Measurements from ENCODE around the gene NTN4. TPM values are rescaled to one million over a fixed set of nuclear protein-coding genes. Genes with fewer than 3 reads are reported as not detected.

Gene NTN4
- total and polyA plus RNA-seq, 9 donors, result 16.0 to 101 (median 54.2) TPM

DNA sequence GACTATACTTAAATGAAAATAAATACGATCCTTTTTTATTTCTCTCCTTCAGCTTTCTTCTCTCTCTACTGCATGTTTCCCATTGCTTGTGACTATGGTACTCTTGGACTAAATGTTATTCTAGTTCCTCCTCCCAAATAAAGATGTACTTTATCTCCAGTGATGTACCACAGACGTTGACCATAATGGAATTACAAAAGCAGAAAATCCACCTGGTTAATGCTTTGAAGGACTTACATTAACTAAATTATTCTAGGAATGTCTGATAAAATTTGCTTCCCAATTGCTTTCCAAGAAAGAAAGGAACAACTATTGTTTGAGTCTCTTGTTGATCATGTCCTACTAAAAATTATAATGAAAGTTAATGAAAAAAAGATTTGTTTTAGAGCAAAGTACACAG, 71.8 kb downstream of the NTN4 start:
- no peaks in the 10 kb centered on the region for H3K4me1 ChIP-seq (ENCODE audit: insufficient read depth)
- no peak for TF ChIP-seq EP300 (IDR thresholded peaks at IDR 0.05)
- TF ChIP-seq, protein P1, sequence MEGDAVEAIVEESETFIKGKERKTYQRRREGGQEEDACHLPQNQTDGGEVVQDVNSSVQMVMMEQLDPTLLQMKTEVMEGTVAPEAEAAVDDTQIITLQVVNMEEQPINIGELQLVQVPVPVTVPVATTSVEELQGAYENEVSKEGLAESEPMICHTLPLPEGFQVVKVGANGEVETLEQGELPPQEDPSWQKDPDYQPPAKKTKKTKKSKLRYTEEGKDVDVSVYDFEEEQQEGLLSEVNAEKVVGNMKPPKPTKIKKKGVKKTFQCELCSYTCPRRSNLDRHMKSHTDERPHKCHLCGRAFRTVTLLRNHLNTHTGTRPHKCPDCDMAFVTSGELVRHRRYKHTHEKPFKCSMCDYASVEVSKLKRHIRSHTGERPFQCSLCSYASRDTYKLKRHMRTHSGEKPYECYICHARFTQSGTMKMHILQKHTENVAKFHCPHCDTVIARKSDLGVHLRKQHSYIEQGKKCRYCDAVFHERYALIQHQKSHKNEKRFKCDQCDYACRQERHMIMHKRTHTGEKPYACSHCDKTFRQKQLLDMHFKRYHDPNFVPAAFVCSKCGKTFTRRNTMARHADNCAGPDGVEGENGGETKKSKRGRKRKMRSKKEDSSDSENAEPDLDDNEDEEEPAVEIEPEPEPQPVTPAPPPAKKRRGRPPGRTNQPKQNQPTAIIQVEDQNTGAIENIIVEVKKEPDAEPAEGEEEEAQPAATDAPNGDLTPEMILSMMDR (IDR thresholded peaks at IDR 0.05), result no peak
- no peak for TF ChIP-seq POLR2A (IDR thresholded peaks at IDR 0.05)
- 53 to 62% (median 53%) methylated on average over 2 of the region's 2 CpGs for WGBS, 3 donors
- intact Hi-C loops (cut with DNase I), result no loop called here
- no peak overlapping the region for H3K27ac ChIP-seq
- H3K27me3 ChIP-seq, result no peaks in the 10 kb centered on the region
- no peak for DNase-seq
- H3K36me3 ChIP-seq, result no peaks in the 10 kb centered on the region
- H3K9me3 ChIP-seq, result no peaks in the 10 kb centered on the region
- H3K4me3 ChIP-seq, result no peak overlapping the region

DNA sequence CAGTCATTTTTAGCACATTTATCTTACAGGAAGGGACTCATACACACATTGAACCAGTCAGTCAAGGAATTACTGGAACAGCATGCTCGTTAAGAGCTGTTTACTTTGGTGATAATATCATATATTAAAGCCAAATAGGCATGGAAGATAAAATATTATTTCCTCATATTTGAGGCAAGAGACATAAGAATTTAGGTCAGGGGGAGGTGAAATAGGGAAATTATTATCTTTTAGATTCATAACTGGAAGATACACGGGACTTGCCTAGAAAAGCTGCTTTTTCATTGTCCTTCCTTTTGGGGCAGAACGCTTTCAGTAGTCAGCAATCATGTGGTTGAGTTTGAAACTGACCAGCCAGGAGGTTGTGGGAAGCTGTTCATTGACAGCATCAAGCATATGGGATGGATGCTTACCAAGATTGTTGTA, 72.5 kb downstream of the NTN4 start:
- intact Hi-C loops (cut with DNase I), result no loop called here
- Histone ChIP-seq H3K36me3 (no peaks in the 10 kb centered on the region), H3K27ac (no peak overlapping the region), H3K4me1 (ENCODE audit: insufficient read depth) (no peaks in the 10 kb centered on the region), H3K27me3 (no peaks in the 10 kb centered on the region), H3K9me3 (no peaks in the 10 kb centered on the region), H3K4me3 (no peak overlapping the region)
- TF ChIP-seq EP300 (IDR thresholded peaks at IDR 0.05) (no peak), POLR2A (IDR thresholded peaks at IDR 0.05) (no peak)
- TF ChIP-seq, protein P1 (IDR thresholded peaks at IDR 0.05), result no peak
- WGBS, 3 donors, result 76 to 85% (median 83%) methylated on average over 3 of the region's 3 CpGs
- DNase-seq, result no peak

DNA sequence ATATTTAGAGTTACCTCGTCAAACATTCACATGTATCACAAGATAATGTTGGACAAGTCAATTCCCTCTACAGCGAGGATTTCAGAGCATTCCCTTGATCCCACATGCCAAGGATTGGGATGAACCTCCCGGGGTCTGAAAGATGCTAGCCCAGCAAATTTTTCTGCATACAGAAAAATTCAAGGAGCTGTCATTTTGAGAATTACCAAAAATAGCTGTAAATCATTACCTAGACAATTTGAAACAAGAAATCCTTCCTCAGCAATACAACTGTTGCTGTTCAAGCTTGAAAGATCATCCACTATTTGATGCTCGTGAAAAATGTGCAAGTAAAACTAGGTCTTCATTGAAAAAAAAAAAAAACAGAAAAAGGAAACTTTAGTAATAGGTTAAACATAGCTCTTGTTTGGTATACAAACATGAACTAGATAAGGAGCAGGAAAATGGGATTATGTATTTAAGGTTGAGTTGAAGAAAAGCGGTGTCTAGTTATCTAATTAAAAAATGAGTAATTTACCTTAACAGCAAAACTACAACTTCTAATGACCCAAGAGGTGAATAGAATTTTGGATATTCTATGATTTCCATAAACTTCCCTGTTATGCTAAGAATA, 73.1 kb downstream of the NTN4 start:
- Histone ChIP-seq H3K36me3 (no peaks in the 10 kb centered on the region), H3K4me1 (ENCODE audit: insufficient read depth) (no peaks in the 10 kb centered on the region), H3K9me3 (no peaks in the 10 kb centered on the region), H3K4me3 (no peak overlapping the region), H3K27ac (no peak overlapping the region), H3K27me3 (no peaks in the 10 kb centered on the region)
- TF ChIP-seq, protein P1 (IDR thresholded peaks at IDR 0.05), result no peak
- no peak for TF ChIP-seq EP300 (IDR thresholded peaks at IDR 0.05)
- TF ChIP-seq POLR2A (IDR thresholded peaks at IDR 0.05), result no peak
- DNase-seq, result no peak
- intact Hi-C loops (cut with DNase I), result no loop called here
- WGBS, 3 donors, result 85 to 90% (median 85%) methylated on average over 5 of the region's 5 CpGs

DNA sequence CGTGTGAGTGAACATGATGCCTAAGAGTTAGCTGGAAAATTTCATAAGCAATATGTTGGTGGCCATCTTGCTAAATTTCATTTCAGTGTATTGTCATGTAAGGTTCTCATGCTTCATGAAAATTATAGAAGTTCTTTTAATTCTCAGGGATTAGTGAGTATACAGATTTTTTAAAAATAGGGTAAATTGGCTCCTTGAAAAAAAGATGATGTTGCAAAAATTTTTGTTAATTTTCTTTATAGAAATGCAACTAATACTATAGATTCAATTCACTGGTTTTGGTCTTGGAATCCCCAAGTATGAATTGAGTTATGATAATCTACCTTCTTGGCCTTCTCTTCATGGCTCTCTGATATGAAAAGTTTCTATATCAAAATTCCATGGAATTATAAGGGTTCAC, 75.4 kb downstream of the NTN4 start:
- H3K4me1 ChIP-seq (ENCODE audit: insufficient read depth), result no peaks in the 10 kb centered on the region
- WGBS, 3 donors, result 94 to 100% (median 96%) methylated on average over 1 of the region's 1 CpG
- intact Hi-C loops (cut with DNase I), result no loop called here
- no peaks in the 10 kb centered on the region for H3K36me3 ChIP-seq
- no peak for DNase-seq
- H3K27ac ChIP-seq, result no peak overlapping the region
- no peaks in the 10 kb centered on the region for H3K27me3 ChIP-seq
- H3K9me3 ChIP-seq, result no peaks in the 10 kb centered on the region
- TF ChIP-seq, protein P1 (IDR thresholded peaks at IDR 0.05), result no peak
- TF ChIP-seq POLR2A (IDR thresholded peaks at IDR 0.05), result no peak
- TF ChIP-seq EP300 (IDR thresholded peaks at IDR 0.05), result no peak
- no peak overlapping the region for H3K4me3 ChIP-seq

Data from ovary (tissue), 9 donors.